ENCODE measurements around the gene LRIG3. TPM values are rescaled to one million over a fixed set of nuclear protein-coding genes. Genes with fewer than 3 reads are reported as not detected.

Gene LRIG3
- total and polyA plus RNA-seq, 2 donors (not counting 1 experiment from before 2014, with no cell fraction given) = 37.1 to 118 TPM

DNA sequence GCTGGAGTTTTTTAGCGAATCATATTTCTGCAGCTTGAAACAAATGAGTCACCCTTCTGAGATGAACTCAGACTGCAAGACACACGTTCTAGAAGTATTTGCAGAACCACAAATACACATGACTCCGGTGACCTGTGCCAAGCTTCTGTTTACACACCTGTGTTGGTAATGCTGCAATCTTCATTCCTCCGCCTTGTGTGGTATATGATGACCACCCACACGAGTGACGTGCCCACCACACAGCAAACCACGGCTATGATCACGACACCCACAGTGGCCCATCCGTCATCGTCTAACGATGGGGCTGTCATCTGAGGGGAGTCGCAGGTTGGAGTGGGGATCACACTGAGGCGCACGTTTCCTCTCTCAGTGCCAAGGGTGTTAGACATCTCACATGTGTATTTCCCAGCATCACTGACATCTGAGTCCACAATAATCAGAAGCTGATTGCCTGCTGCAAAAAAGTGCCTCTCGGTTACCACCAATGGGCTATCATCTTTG lies 43.0 kb downstream of the LRIG3 start:
- no peaks in the 10 kb centered on the region for H4K20me1 ChIP-seq (ENCODE audit: control insufficient read depth, extremely low read depth, insufficient read depth, low read length)
- peaks cover 3% of the 10 kb centered on the region for H3K4me1 ChIP-seq (ENCODE audit: control insufficient read depth, extremely low read depth, insufficient read depth, low read length)
- DNase-seq (ENCODE audit: low read depth in 2 of 2) = peak; percentile 91 to 100
- H3K9me3 ChIP-seq (ENCODE audit: control insufficient read depth, insufficient read depth, low read depth, low read length) = no peaks in the 10 kb centered on the region
- H3K9ac ChIP-seq (ENCODE audit: insufficient read depth, low read length) = no peak overlapping the region
- H2AFZ ChIP-seq (ENCODE audit: low read length) = no peak overlapping the region
- H3K79me2 ChIP-seq (ENCODE audit: control insufficient read depth, insufficient read depth, low read length) = no peaks in the 10 kb centered on the region
- H3K4me3 ChIP-seq (replicated peaks in 1 of 4; ENCODE audit: control extremely low read depth in 1 of 4, insufficient read depth in 1 of 4, low read depth in 3 of 4, low read length in 4 of 4) = no peak overlapping the region
- H3K27ac ChIP-seq (ENCODE audit: insufficient read depth, low read length) = no peak overlapping the region
- H3K36me3 ChIP-seq (ENCODE audit: control insufficient read depth, insufficient read depth, low read length) = peaks cover 24% of the 10 kb centered on the region
- TF ChIP-seq, protein P1, sequence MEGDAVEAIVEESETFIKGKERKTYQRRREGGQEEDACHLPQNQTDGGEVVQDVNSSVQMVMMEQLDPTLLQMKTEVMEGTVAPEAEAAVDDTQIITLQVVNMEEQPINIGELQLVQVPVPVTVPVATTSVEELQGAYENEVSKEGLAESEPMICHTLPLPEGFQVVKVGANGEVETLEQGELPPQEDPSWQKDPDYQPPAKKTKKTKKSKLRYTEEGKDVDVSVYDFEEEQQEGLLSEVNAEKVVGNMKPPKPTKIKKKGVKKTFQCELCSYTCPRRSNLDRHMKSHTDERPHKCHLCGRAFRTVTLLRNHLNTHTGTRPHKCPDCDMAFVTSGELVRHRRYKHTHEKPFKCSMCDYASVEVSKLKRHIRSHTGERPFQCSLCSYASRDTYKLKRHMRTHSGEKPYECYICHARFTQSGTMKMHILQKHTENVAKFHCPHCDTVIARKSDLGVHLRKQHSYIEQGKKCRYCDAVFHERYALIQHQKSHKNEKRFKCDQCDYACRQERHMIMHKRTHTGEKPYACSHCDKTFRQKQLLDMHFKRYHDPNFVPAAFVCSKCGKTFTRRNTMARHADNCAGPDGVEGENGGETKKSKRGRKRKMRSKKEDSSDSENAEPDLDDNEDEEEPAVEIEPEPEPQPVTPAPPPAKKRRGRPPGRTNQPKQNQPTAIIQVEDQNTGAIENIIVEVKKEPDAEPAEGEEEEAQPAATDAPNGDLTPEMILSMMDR (conservative IDR thresholded peaks at IDR 0.05 in 1 of 2, IDR thresholded peaks at IDR 0.05 in 1 of 2; ENCODE audit: low read depth in 1 of 2, low read length in 2 of 2) = no peak
- no peak for TF ChIP-seq EZH2 (IDR thresholded peaks at IDR 0.05; ENCODE audit: low read length, missing control alignments)
- H3K27me3 ChIP-seq (ENCODE audit: control insufficient read depth, insufficient read depth, low read length) = no peaks in the 10 kb centered on the region
- H3K4me2 ChIP-seq (ENCODE audit: extremely low read depth, insufficient read depth, low read length) = no peak overlapping the region

DNA sequence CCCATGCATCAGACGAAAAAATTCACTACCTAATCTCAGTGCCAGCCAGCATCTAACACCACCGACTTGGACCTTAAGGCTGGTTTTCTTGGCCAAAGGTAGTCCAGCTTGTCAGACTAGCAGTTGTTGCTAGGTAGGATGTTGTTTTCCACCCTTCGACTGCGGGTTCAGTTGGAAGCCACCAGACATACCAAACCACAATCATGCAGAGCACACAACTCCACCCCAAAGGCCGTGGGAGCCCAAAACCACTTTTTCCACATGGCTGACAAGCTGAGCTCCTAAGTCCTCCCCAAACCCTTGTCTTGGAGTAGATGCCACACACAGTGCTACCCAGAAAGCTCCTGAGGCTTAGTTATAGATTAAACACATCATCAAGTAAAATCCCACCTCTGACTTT lies 46.8 kb downstream of the LRIG3 start:
- Histone ChIP-seq H3K4me1 (ENCODE audit: control insufficient read depth, extremely low read depth, insufficient read depth, low read length) (peaks cover 3% of the 10 kb centered on the region), H3K36me3 (ENCODE audit: control insufficient read depth, insufficient read depth, low read length) (peaks cover 16% of the 10 kb centered on the region), H3K27ac (ENCODE audit: insufficient read depth, low read length) (no peak overlapping the region), H3K79me2 (ENCODE audit: control insufficient read depth, insufficient read depth, low read length) (no peaks in the 10 kb centered on the region), H3K4me3 (replicated peaks in 1 of 4; ENCODE audit: control extremely low read depth in 1 of 4, insufficient read depth in 1 of 4, low read depth in 3 of 4, low read length in 4 of 4) (no peak overlapping the region), H3K27me3 (ENCODE audit: control insufficient read depth, insufficient read depth, low read length) (no peaks in the 10 kb centered on the region), H3K4me2 (ENCODE audit: extremely low read depth, insufficient read depth, low read length) (no peak overlapping the region), H4K20me1 (ENCODE audit: control insufficient read depth, extremely low read depth, insufficient read depth, low read length) (no peaks in the 10 kb centered on the region), H3K9ac (ENCODE audit: insufficient read depth, low read length) (no peak overlapping the region), H2AFZ (ENCODE audit: low read length) (no peak overlapping the region), H3K9me3 (ENCODE audit: control insufficient read depth, insufficient read depth, low read depth, low read length) (no peaks in the 10 kb centered on the region)
- no peak for TF ChIP-seq EZH2 (IDR thresholded peaks at IDR 0.05; ENCODE audit: low read length, missing control alignments)
- TF ChIP-seq, protein P1 (conservative IDR thresholded peaks at IDR 0.05 in 1 of 2, IDR thresholded peaks at IDR 0.05 in 1 of 2; ENCODE audit: low read depth in 1 of 2, low read length in 2 of 2) = no peak
- peak in 1 of 2 donors; percentile 93 for DNase-seq (ENCODE audit: low read depth in 2 of 2)

DNA sequence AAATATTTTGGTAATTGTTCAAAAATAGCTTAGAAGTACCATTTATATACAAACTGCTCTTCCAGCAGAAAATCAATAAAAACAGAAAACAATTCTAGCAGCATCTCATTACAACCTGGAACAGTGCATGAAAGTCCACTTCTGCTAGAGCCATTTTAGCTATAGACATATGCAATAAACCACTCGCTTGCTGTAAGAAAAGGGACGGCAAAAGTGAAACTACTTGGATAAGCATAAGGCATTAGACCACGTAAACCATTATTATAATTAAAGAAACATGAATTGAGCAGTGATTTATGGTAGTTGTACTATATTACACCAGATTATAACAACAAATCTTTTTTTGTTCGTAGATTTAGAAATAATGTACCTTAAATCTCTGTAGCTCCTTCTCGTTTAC lies 48.7 kb downstream of the LRIG3 start:
- Histone ChIP-seq H3K4me2 (ENCODE audit: extremely low read depth, insufficient read depth, low read length) (peak overlapping the region; percentile 48), H3K4me1 (ENCODE audit: control insufficient read depth, extremely low read depth, insufficient read depth, low read length) (no peaks in the 10 kb centered on the region), H3K9ac (ENCODE audit: insufficient read depth, low read length) (no peak overlapping the region), H3K9me3 (ENCODE audit: control insufficient read depth, insufficient read depth, low read depth, low read length) (no peaks in the 10 kb centered on the region), H3K4me3 (replicated peaks in 1 of 4; ENCODE audit: control extremely low read depth in 1 of 4, insufficient read depth in 1 of 4, low read depth in 3 of 4, low read length in 4 of 4) (peak overlapping the region in 1 of 4 experiments; percentile 7), H2AFZ (ENCODE audit: low read length) (no peak overlapping the region), H3K27ac (ENCODE audit: insufficient read depth, low read length) (no peak overlapping the region), H3K79me2 (ENCODE audit: control insufficient read depth, insufficient read depth, low read length) (no peaks in the 10 kb centered on the region), H3K27me3 (ENCODE audit: control insufficient read depth, insufficient read depth, low read length) (no peaks in the 10 kb centered on the region), H4K20me1 (ENCODE audit: control insufficient read depth, extremely low read depth, insufficient read depth, low read length) (no peaks in the 10 kb centered on the region), H3K36me3 (ENCODE audit: control insufficient read depth, insufficient read depth, low read length) (peaks cover 13% of the 10 kb centered on the region)
- peak in 1 of 2 donors; percentile 25 for DNase-seq (ENCODE audit: low read depth in 2 of 2)
- TF ChIP-seq, protein P1 (conservative IDR thresholded peaks at IDR 0.05 in 1 of 2, IDR thresholded peaks at IDR 0.05 in 1 of 2; ENCODE audit: low read depth in 1 of 2, low read length in 2 of 2) = no peak
- no peak for TF ChIP-seq EZH2 (IDR thresholded peaks at IDR 0.05; ENCODE audit: low read length, missing control alignments)
